ENCODE results near the gene HLA-B. TPM values are rescaled to one million over a fixed set of nuclear protein-coding genes. Genes with fewer than 3 reads are reported as not detected.

HLA-B gene
- 4.4 TPM for polyA plus RNA-seq (2012; ENCODE audit: insufficient read length, low read depth)

DNA sequence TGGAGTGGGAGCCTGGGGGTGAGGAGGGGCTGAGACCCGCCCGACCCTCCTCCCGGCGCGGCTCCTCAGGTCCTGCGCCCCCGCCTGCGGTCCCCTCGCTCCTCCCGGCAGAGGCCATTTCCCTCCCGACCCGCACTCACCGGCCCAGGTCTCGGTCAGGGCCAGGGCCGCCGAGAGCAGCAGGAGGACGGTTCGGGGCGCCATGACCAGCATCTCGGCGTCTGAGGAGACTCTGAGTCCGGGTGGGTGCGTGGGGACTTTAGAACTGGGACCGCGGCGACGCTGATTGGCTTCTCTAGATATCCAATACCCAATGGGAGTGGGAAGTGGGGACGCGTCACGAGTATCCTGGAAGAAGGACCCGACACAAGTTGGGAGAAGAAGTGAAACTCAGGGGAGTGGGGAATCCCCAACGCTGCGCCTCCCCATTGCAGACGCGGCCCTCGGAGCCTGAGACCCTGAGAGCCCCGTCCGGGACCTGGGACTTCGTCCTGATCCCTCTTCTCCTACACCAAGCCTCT, at the start of gene HLA-B:
HLA-B (minus strand) TSS at position 234 of the 521 bp plus-strand sequence; CDS start at position 213, 21 bp downstream.
- TF ChIP-seq TAF1 (IDR thresholded peaks at IDR 0.05; ENCODE audit: borderline replicate concordance, insufficient read depth, low read length) (no peak), POLR2AphosphoS5 (IDR thresholded peaks at IDR 0.05; ENCODE audit: low read depth, low read length) (no peak), FOXP2 (optimal IDR thresholded peaks at IDR 0.05; ENCODE audit: borderline replicate concordance, extremely low read depth, extremely low read length, insufficient read depth) (no peak), SIN3A (IDR thresholded peaks at IDR 0.05; ENCODE audit: borderline replicate concordance, insufficient read depth, low read length) (no peak)
- TF ChIP-seq, protein P1, sequence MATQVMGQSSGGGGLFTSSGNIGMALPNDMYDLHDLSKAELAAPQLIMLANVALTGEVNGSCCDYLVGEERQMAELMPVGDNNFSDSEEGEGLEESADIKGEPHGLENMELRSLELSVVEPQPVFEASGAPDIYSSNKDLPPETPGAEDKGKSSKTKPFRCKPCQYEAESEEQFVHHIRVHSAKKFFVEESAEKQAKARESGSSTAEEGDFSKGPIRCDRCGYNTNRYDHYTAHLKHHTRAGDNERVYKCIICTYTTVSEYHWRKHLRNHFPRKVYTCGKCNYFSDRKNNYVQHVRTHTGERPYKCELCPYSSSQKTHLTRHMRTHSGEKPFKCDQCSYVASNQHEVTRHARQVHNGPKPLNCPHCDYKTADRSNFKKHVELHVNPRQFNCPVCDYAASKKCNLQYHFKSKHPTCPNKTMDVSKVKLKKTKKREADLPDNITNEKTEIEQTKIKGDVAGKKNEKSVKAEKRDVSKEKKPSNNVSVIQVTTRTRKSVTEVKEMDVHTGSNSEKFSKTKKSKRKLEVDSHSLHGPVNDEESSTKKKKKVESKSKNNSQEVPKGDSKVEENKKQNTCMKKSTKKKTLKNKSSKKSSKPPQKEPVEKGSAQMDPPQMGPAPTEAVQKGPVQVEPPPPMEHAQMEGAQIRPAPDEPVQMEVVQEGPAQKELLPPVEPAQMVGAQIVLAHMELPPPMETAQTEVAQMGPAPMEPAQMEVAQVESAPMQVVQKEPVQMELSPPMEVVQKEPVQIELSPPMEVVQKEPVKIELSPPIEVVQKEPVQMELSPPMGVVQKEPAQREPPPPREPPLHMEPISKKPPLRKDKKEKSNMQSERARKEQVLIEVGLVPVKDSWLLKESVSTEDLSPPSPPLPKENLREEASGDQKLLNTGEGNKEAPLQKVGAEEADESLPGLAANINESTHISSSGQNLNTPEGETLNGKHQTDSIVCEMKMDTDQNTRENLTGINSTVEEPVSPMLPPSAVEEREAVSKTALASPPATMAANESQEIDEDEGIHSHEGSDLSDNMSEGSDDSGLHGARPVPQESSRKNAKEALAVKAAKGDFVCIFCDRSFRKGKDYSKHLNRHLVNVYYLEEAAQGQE (IDR thresholded peaks at IDR 0.05; ENCODE audit: insufficient read depth in 1 of 2, low read depth in 2 of 2, low read length in 2 of 2), result no peak

DNA sequence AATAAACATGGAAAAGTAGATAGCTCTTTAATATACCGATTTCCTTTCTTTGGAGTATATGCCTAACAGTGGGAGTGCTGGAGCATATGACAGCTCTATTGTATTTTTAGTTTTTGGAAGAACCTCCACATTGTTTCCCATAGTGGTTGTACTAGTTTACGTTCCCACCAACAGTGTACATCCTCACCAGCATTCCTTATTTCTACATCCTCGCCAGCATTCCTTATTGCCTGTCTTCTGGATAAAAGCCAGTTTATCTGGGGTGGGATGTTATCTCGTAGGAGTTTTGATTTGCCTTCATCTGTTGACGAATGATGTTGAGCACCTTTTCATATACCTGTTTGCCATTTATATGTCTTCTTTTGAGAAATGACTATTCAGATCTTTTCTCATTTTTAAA, 49.0 kb upstream of the HLA-B start:
- TF ChIP-seq TAF1 (IDR thresholded peaks at IDR 0.05; ENCODE audit: borderline replicate concordance, insufficient read depth, low read length) (no peak), POLR2AphosphoS5 (IDR thresholded peaks at IDR 0.05; ENCODE audit: low read depth, low read length) (no peak)

DNA sequence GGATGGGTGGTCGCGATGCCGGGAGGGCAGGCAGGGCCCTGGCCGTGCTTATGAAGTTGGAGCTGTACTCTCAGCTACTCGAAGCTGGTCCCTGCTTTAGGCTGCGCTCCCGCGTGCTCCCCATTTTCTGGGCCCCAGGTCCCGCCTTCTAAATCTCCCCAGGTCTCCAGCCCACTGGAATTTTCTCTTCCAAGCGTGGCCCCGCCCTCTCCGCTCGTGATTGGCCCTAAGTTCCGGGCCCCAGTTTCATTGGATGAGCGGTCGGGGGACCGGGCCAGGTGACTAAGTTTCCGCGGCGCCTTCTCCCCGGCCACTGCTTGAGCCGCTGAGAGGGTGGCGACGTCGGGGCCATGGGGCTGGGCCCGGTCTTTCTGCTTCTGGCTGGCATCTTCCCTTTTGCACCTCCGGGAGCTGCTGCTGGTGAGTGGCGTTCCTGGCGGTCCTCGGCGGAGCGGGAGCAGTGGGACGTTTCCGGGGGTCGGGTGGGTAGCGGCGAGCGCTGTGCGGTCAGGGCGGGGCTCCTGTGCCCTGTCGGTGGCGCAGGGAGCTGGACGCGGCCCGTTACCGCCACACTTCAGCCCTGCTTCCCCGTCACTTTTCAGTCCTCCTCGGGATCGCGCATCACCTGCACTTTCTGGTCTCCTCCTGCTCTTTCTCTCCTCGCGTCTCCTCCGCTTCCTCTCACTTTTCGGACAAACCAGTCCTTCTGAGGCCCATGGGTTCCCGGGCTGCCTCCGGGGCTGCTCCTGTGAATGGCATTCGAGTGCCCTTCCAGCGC, 46.5 kb upstream of the HLA-B start, which contains the start of gene MICA:
MICA (plus strand) TSS at position 313 of the 778 bp plus-strand sequence; CDS start at position 351, 38 bp downstream.
- TF ChIP-seq FOXP2 (optimal IDR thresholded peaks at IDR 0.05; ENCODE audit: borderline replicate concordance, extremely low read depth, extremely low read length, insufficient read depth) (no peak), TAF1 (IDR thresholded peaks at IDR 0.05; ENCODE audit: borderline replicate concordance, insufficient read depth, low read length) (no peak), SIN3A (IDR thresholded peaks at IDR 0.05; ENCODE audit: borderline replicate concordance, insufficient read depth, low read length) (no peak), POLR2AphosphoS5 (IDR thresholded peaks at IDR 0.05; ENCODE audit: low read depth, low read length) (no peak)
- TF ChIP-seq, protein P1 (IDR thresholded peaks at IDR 0.05; ENCODE audit: insufficient read depth in 1 of 2, low read depth in 2 of 2, low read length in 2 of 2), result no peak

DNA sequence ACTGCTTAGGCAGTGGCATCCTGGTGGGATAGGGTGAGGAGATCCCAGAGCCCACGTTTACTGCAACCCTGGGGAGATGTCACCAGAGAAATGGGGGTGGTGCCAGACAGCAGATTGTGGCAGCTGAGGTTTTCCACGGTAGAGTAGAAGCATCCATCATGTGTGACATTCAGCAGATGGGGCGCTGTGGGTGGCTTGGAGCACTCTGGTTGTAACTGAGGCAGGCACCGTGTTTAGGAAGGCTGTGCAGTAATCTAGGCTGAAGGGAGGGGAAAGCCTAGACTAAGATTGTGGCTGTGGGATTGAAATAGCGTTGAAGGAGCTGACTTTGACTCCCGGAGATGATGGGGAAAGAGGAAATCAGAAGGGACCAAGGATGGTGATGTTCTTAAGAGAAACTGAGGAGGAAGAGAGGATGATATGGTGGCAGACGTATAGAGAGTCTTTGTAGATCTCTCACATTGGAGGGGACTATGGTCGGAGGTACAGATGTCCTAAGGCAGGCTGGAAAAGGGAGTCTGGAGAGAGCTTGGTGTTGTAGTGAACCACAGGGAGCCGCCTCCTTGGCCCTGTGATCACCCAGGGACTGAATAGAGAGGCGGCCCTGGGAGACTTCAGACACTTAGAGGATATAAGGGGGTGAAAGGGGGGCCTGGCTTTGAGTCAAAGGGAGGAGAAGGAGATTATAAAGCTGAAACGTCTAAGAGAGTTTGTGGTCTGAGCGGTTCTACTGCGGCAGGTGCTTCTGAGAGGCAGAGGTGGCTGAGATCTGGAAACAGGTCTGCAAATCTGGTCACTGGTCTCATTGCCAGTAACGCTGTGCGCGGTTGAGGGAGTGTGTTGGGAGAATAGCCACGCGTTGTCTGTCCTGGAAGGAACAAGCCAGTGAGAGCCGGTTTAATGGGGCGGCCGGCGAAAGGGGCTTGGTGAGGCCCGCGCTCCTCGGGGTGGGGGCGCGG, 45.6 kb upstream of the HLA-B start:
- TF ChIP-seq POLR2AphosphoS5 (IDR thresholded peaks at IDR 0.05; ENCODE audit: low read depth, low read length), result no peak
- TF ChIP-seq, protein P1 (IDR thresholded peaks at IDR 0.05; ENCODE audit: insufficient read depth in 1 of 2, low read depth in 2 of 2, low read length in 2 of 2), result no peak
- TF ChIP-seq SIN3A (IDR thresholded peaks at IDR 0.05; ENCODE audit: borderline replicate concordance, insufficient read depth, low read length), result no peak
- TF ChIP-seq TAF1 (IDR thresholded peaks at IDR 0.05; ENCODE audit: borderline replicate concordance, insufficient read depth, low read length), result no peak
- TF ChIP-seq FOXP2 (optimal IDR thresholded peaks at IDR 0.05; ENCODE audit: borderline replicate concordance, extremely low read depth, extremely low read length, insufficient read depth), result no peak

DNA sequence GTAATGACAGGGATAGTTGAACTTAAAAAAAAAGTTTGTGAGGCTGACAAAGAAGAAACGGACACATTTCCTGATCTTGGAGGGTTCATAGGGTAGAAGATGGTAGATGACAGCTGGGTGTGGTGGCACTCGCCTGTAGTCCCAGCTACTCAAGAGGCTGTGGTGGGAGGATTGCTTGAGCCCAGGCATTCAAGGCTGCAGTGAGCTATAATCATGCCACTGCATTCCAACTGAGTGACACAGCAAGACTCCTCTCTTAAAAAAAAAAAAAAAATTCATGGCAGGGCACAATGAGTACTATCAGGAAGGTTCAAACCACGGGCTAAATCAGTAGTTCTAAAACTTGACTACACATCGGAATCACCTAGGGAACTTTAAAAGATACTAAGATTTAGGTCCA, 44.4 kb upstream of the HLA-B start:
- no peak for TF ChIP-seq TAF1 (IDR thresholded peaks at IDR 0.05; ENCODE audit: borderline replicate concordance, insufficient read depth, low read length)
